K562 (cell line): ENCODE data around the gene RFNG.

Experiments used
- IRF2 ChIP-seq: sonication (generic); formaldehyde crosslinking; IDR thresholded peaks from 2 replicates; pipeline ENCODE4 v1.8.1; 2022; ENCODE audit warnings: mild to moderate bottlenecking, missing genetic modification reagents
- POLR2A ChIP-seq: fragments of 450-650 bp; conservative IDR thresholded peaks from 2 replicates; pipeline ENCODE4 v1.6.1; 2016
- STAT6 ChIP-seq: sonication (generic); formaldehyde crosslinking; IDR thresholded peaks from 2 replicates; pipeline ENCODE4 v1.8.1; 2023; ENCODE audit warnings: mild to moderate bottlenecking, missing genetic modification reagents
- TCF7 ChIP-seq: sonication (generic); IDR thresholded peaks from 2 replicates; pipeline ENCODE4 v1.6.1; 2016; ENCODE audit warnings: antibody characterized with exemption, borderline replicate concordance
- USF1 ChIP-seq: sonication (generic); formaldehyde crosslinking; IDR thresholded peaks from 2 replicates; pipeline ENCODE4 v1.9.0; 2022; ENCODE audit warnings: mild to moderate bottlenecking, missing genetic modification reagents
- ZFX ChIP-seq: sonication (generic); formaldehyde crosslinking; IDR thresholded peaks from 2 replicates; pipeline ENCODE4 v1.8.0; 2022; ENCODE audit warnings: mild to moderate bottlenecking, missing genetic modification reagents, moderate library complexity
- TF ChIP-seq, protein P1 (sequence below): fragments of 250-450 bp; sonication (Bioruptor Pico); IDR thresholded peaks from 2 replicates; pipeline ENCODE4 v1.5.0; 2021
- TF ChIP-seq, protein P2 (sequence below): sonication (generic); formaldehyde crosslinking; IDR thresholded peaks from 2 replicates; pipeline ENCODE4 v1.8.0; 2022; ENCODE audit warnings: mild to moderate bottlenecking, missing genetic modification reagents

GRCh38 chr17:82090549-82091263, 39.1 kb upstream of the RFNG start:
- TF ChIP-seq IRF2 (CRISPR knock-in tag) = no peak
- TF ChIP-seq, protein P1, sequence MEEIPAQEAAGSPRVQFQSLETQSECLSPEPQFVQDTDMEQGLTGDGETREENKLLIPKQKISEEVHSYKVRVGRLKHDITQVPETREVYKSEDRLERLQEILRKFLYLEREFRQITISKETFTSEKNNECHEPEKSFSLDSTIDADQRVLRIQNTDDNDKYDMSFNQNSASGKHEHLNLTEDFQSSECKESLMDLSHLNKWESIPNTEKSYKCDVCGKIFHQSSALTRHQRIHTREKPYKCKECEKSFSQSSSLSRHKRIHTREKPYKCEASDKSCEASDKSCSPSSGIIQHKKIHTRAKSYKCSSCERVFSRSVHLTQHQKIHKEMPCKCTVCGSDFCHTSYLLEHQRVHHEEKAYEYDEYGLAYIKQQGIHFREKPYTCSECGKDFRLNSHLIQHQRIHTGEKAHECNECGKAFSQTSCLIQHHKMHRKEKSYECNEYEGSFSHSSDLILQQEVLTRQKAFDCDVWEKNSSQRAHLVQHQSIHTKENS (CRISPR knock-in tag) = no peak
- no peak for TF ChIP-seq TCF7
- no peak for TF ChIP-seq USF1 (CRISPR knock-in tag)
- no peak for TF ChIP-seq STAT6 (CRISPR knock-in tag)
- TF ChIP-seq, protein P2, sequence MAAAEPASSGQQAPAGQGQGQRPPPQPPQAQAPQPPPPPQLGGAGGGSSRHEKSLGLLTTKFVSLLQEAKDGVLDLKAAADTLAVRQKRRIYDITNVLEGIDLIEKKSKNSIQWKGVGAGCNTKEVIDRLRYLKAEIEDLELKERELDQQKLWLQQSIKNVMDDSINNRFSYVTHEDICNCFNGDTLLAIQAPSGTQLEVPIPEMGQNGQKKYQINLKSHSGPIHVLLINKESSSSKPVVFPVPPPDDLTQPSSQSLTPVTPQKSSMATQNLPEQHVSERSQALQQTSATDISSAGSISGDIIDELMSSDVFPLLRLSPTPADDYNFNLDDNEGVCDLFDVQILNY = no peak
- no peak for TF ChIP-seq ZFX (CRISPR knock-in tag)
- TF ChIP-seq POLR2A = peak; percentile 35
